ENCODE results near the gene CCDC187.

The CCDC187 gene

DNA sequence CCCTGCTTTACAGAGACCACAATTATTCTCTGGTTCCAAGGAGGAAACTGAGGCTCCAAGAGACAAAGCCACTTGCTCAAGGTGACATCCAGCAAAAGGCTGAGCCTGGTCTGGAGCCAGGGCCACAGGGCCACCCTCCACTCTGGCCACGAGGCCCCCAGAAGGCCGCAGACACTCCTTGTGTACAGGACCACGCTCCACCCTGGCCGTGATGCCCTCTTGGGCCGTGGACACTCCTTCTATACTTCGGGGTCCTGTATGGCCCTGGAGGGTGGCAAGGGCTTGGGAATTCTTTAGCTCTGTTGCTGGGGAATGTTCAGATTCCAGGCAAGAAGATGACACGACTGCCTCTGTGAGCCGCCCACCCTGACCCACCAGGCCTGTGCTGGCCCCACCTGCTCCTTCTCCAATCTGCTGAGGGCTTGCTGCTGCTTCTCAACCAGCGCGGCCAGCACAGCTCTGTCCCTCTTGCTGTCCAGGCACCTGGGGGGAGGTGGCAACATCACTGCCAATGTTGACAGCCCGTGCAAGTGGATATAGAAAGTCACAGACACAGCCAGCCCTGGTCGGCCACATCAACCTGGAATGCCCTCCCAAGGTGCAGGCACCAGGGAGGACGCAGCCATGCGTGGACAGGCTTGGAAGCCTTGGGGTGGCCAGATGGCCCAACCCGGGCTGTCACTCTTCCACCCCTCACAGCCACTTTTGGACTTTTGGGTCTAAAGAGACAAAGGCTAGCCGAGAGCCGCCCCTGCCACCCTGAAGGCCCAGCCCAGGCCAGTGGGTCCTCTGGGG lies 38.1 kb downstream of the CCDC187 start:
- no peak for DNase-seq

GRCh38 chr9:136264441-136265405 lies 39.2 kb downstream of the CCDC187 start:
- no peak for DNase-seq

- no peak for DNase-seq
Observed at GRCh38 chr9:136264031-136264430, 39.9 kb downstream of the CCDC187 start.

DNA sequence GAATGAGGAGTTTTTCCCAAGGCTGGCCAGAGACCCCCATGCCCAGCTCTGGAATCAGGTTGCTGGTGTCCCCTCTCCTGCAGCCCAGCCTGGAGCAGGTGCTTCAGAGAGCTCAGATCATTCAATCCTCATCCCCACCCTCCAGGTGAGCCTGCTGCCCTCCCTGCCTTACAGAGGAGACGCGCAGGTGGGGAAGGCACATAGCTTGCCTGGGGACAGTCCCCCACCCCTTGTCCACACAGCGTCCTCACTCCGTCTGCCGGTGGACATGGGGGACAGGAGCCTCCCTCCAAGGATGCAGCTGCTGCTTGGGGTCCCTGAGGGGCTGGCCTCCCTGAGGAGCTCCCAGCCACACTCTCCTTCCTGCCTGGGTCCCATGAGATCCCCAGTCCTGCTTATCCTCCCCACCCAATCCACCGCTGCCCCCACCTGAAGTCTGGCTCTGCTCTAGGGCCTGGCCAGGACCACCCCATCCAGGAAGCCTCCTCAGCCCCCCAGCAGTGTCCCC lies 41.2 kb downstream of the CCDC187 start:
- DNase-seq, result no peak

DNA sequence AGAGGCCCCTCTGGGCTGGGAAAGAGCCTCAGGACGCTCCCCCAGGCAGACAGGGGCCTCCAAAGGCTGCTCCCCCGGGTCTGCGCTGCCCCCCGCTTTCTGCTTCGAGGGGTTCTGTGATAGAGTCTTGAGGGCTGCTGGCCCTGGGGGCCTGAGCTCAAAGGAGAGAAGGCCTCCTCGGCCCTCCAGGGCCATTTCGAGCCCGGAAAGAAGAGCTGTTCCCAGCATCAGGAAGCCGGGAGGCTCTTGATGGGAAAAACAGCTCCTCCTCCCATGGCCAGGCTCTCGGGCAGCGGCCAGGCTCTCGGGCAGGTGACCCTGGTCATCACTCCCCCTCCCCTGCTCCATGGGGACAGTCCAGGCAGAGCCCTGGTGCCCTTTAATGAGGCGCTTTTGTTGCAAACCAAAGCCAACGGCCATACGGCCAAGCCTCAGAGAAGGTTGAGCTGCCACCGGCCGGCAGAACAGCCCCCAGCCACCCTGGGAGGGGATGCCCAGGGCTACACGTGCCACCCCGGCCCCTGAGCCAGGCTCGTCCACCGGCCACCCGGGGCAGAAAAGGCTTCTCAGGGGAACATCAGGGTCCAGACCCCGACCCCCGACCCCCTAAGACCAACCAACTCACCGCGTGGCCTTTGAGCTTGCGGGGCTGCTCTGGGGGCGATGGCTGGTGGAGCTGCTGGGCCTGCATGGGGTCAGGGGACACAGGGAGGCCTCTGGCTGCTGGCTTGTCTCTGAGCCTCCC lies 42.0 kb downstream of the CCDC187 start:
- DNase-seq, result no peak

DNA sequence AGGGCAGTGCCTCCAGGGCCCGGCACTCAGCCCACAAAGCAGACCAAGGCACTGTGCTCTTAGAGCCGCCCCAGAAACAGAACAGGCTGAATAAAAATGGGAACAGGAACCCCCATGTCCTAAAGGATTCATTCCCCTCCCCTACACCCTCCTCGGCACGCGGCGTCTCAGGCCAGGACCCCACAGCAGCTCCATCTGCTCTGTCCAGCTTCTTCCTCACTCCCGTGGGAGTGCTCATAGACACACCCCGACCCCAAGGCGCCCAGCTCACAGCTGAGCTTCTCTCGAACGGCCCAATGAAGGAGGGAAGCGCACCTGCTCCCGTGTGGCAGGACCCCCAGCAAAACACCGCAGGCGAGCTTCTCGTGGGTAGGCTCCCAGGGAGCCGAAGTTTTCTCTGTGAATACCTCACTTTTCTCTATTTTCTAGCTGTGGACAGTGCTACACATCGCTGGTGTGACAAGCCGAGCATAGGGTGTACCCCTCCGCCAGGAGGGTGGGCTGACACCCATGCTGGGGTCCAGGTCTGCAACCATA lies 42.9 kb downstream of the CCDC187 start:
- no peak for DNase-seq

DNA sequence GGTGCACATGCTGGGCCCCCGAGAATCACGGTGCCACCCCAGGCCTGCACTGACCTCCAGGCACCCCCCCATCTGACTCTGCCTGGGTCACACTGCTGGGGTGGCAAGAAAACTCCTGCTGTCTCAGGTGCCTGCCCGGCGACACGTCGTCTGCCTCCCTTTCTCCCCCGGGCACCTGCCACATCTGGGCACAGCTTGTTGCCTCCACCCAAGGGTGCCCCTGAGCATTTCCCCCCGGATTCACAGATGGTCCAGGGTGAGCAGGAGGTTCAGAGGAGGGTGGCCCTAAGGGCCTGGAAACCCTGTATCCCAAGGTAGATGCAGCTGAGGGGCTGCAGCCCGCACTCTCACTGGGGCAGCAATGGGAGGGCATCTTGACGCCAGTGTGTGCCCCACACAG lies 43.4 kb downstream of the CCDC187 start:
- no peak for DNase-seq

- DNase-seq, result no peak
Observed at GRCh38 chr9:136259836-136260235, 44.1 kb downstream of the CCDC187 start.

GRCh38 chr9:136259517-136259813 lies 44.4 kb downstream of the CCDC187 start:
- no peak for DNase-seq

DNA sequence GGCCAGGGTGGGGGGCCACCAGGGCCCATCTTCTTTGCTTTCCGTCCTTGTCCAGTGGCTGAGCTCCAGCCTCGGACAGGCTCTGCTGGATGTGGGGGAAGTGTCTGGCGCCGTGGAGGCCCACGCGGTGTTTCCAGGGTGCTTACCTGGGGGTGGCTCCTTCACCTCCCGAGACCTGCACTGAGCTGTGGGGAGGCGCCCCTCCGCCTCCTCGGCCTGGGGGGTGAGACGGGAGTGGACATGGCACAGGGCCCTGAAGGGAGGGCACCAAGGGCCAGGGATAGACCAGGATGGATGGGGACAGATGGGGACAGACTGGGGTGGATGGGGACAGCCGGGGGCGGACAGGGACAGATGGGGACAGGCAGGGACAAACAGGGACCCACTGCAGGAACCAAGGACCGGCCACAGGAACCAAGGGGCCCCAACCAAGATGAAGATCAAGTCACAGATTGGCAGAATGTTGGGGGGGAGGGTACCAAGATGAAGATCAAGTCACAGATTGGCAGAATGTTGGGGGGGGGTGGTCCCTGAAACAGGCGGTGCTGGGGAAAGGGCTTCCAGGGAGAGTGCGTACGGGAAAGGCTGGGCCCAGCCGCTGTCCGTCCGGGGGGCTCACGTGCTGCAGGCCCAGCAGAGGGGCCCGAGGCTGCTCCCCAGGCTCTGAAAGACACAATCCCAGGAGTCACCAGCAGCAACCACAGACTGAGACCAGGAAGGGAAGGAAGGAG lies 44.9 kb downstream of the CCDC187 start:
- DNase-seq, result no peak

- no peak for DNase-seq
Observed at GRCh38 chr9:136258299-136258625, 45.6 kb downstream of the CCDC187 start.

GRCh38 chr9:136257381-136258298 lies 46.3 kb downstream of the CCDC187 start:
- no peak for DNase-seq

- no peak for DNase-seq
Observed at GRCh38 chr9:136255896-136256890, 47.7 kb downstream of the CCDC187 start.

DNA sequence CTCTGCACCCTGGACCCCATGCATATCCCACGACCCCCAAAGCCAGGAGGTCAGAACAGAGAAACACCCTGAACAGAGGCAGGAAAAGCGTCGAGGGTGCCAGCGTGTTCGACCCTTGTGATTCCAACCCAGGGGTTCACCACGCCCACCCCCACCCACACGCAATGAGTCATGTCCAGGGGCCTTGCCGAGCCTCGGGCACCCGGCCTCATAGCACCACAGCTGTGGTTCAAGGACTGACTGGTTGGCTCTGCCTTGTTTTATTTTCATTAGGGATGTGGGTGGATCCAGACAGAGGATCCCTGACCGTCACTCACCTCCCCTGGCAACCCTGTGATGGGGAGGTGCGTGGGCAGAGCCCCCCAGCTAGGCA lies 48.7 kb downstream of the CCDC187 start:
- DNase-seq, result peak in 1 of 2 experiments; percentile 20

DNA sequence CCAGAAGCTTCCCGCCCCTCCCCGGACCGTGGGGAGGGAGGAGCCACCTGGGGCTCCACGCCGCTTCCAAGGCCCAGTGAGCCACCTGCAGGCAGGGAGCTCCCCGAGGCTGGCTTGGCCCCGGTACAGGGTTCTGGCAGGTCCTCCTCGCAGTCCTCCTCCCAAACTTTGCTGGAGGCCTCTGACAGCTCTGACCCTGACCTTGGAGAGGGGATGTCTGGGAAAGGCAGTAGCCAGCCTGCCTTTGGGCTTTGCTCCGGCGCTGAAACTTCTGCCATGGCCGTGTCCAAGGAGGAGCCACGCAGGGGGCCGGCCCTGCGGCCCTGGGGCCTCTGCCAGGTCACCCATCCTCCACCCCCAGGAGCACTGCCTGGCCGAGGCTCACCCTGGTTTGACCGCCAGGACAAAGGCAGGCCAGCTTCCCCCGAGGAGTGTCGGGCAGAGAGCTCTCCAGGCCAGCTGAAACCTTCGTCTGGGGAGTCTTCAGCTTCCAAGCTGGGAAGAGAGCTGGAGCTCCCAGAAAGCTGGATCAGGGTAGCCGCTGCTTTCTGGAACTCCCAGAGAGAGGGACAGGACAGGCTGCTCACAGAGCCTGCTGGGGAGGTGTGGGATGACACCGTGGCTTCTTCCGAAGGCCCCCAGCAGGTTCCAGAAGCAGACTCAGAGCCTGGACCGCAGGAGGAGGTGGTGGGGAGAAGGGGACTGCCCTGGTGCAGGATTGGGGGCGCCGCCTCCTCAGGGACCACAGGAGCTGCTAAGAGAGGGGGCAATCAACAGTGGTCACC lies 49.3 kb downstream of the CCDC187 start:
- DNase-seq, result no peak

DNA sequence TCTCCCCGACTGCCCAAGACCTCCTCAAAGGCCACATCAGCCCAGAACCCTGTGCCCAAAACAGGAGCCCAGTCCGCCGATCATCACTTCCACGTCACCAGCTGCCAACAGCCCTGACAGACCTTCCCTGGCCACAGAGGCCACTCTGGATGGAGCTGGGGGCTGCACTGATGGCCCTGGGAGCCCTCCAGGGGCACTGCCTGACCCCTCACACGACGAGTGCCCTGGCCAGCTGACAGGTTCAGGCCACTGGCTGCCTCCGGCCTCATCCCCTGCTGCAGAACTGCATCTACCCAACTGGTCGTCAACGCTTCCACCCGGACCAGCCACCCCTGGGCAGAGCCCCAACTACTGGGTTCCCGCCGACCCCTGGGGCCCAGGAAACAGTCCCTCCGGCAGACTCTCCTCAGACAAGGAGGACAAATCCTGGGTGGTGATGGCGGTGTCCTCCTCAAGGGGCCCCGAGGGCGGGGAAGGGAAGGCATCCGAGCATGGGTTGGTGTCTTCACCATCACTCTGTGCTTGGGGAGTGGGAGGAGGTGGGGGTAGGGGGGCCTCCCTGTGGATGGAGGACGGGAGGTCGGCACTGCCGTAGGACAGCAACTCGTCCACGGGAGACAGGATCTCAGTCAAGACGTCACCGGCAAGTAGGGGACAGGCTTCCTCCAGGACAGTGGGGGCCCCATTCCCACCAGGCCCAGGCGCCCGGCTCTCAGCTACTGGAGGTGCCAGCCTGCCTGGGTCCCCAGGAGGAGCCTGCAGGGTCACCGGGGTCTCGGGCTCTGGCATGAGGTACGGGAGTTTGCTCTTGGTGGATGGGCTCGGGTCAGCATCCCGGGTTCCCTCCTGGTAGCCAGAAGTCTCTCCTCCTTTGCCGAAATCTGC lies 50.4 kb downstream of the CCDC187 start:
- no peak for DNase-seq

DNA sequence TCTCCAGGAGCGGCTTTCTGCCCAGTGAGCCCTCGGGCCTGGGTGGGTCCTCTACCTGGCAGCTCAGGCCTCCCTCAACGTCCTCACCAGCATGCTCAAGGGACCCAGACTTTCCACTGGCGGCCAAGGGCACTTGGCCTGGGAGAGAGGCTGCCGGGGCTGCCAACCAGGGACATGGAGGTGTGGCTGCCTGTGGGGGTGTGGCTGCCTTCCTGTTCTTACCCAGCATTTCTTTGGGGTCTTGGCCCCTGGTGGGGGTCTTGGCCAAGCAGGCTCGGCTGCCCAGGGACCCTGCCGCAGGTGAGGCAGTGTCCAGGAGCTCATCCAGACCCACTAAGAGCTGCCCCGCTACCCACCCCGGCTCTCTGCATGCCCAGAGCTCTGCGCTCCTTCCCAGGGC lies 51.0 kb downstream of the CCDC187 start:
- DNase-seq, result no peak

DNA sequence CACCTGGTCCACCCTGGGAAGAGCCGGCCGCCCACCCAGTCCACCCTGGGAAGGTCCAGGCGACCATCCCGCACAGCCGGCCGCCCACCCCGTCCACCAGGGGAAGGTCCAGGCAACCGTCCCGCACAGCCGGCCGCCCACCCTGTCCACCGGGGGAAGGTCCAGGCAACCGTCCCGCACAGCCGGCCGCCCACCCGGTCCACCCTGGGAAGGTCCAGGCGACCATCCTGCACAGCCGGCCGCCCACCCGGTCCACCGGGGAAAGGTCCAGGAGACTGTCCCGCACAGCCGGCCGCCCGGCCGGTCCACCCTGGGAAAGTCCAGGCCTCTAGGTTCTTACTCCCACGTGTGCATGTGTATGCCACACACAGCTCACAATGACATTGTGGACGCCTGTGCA lies 51.6 kb downstream of the CCDC187 start:
- DNase-seq, result no peak
